ENCODE results near the gene RNF145.
"Not testable (repeated sequence)": the region's sequence is repeated elsewhere in the genome, so short reads cannot be mapped to it uniquely, and the experiment has no call there.

Gene RNF145

GRCh38 chr5:159209438-159210209 is at the start of gene RNF145:
RNF145 (minus strand) TSS chr5:159209553; CDS start chr5:159203617, 5,936 bp downstream.
- peak; percentile 81 to 88 (median 84) for DNase-seq (ENCODE audit: low read depth in 2 of 3, low spot score in 2 of 3)

GRCh38 chr5:159258361-159258760 is 49.0 kb upstream of the RNF145 start:
- DNase-seq (ENCODE audit: low read depth in 2 of 3, low spot score in 2 of 3), result no peak

- DNase-seq (ENCODE audit: low read depth in 2 of 3, low spot score in 2 of 3), result no peak
Observed at GRCh38 chr5:159257629-159258283, 48.4 kb upstream of the RNF145 start.

- DNase-seq (ENCODE audit: low read depth in 2 of 3, low spot score in 2 of 3), result no peak
Observed at GRCh38 chr5:159257007-159257406, 47.7 kb upstream of the RNF145 start.

- no peak for DNase-seq (ENCODE audit: low read depth in 2 of 3, low spot score in 2 of 3)
Observed at GRCh38 chr5:159252195-159252594, 42.8 kb upstream of the RNF145 start.

GRCh38 chr5:159249158-159249557 is 39.8 kb upstream of the RNF145 start:
- DNase-seq (ENCODE audit: low read depth in 2 of 3, low spot score in 2 of 3), result no peak

GRCh38 chr5:159244890-159245289 is 35.5 kb upstream of the RNF145 start:
- DNase-seq (ENCODE audit: low read depth in 2 of 3, low spot score in 2 of 3), result no peak

- DNase-seq (ENCODE audit: low read depth in 2 of 3, low spot score in 2 of 3), result no peak
Observed at GRCh38 chr5:159244163-159244562, 34.8 kb upstream of the RNF145 start.

GRCh38 chr5:159243385-159243784 is 34.0 kb upstream of the RNF145 start:
- no peak for DNase-seq (ENCODE audit: low read depth in 2 of 3, low spot score in 2 of 3)

GRCh38 chr5:159242656-159243055 is 33.3 kb upstream of the RNF145 start:
- no peak for DNase-seq (ENCODE audit: low read depth in 2 of 3, low spot score in 2 of 3)

GRCh38 chr5:159241946-159242552 is 32.7 kb upstream of the RNF145 start:
- DNase-seq (ENCODE audit: low read depth in 2 of 3, low spot score in 2 of 3), result no peak

GRCh38 chr5:159240301-159240870 is 31.0 kb upstream of the RNF145 start:
- no peak for DNase-seq (ENCODE audit: low read depth in 2 of 3, low spot score in 2 of 3)

- DNase-seq (ENCODE audit: low read depth in 2 of 3, low spot score in 2 of 3), result not testable (repeated sequence)
Observed at GRCh38 chr5:159235871-159236520, 26.6 kb upstream of the RNF145 start.

GRCh38 chr5:159231167-159231566 is 21.8 kb upstream of the RNF145 start:
- no peak for DNase-seq (ENCODE audit: low read depth in 2 of 3, low spot score in 2 of 3)

GRCh38 chr5:159230657-159231056 is 21.3 kb upstream of the RNF145 start:
- DNase-seq (ENCODE audit: low read depth in 2 of 3, low spot score in 2 of 3), result no peak

GRCh38 chr5:159228097-159228496 is 18.7 kb upstream of the RNF145 start:
- not testable (repeated sequence) for DNase-seq (ENCODE audit: low read depth in 2 of 3, low spot score in 2 of 3)

GRCh38 chr5:159227452-159227851 is 18.1 kb upstream of the RNF145 start:
- DNase-seq (ENCODE audit: low read depth in 2 of 3, low spot score in 2 of 3), result no peak

GRCh38 chr5:159226451-159226850 is 17.1 kb upstream of the RNF145 start:
- DNase-seq (ENCODE audit: low read depth in 2 of 3, low spot score in 2 of 3), result no peak

- DNase-seq (ENCODE audit: low read depth in 2 of 3, low spot score in 2 of 3), result no peak
Observed at GRCh38 chr5:159224471-159224870, 15.1 kb upstream of the RNF145 start.

GRCh38 chr5:159223469-159223868 is 14.1 kb upstream of the RNF145 start:
- no peak for DNase-seq (ENCODE audit: low read depth in 2 of 3, low spot score in 2 of 3)

- no peak for DNase-seq (ENCODE audit: low read depth in 2 of 3, low spot score in 2 of 3)
Observed at GRCh38 chr5:159220206-159220605, 10.9 kb upstream of the RNF145 start.
